IPS-20b (cell line): ENCODE data around the gene TP53BP1.
A peak's percentile ranks its signal among the peaks of the same experiment; 100 is the strongest.

Experiments
- H3K27ac ChIP-seq: one replicate; pipeline ENCODE4 v1.5.1; 2013; ENCODE audit warnings: low read length
- H3K27me3 ChIP-seq: 2 replicates; pipeline ENCODE4 v1.6.1; 2013; ENCODE audit warnings: mild to moderate bottlenecking, low read length, inconsistent platforms; ENCODE audit not compliant: insufficient read depth
- H3K36me3 ChIP-seq: 2 replicates; pipeline ENCODE4 v1.6.1; 2013; ENCODE audit warnings: low read depth, mild to moderate bottlenecking, inconsistent platforms, low read length, moderate library complexity; ENCODE audit not compliant: insufficient read depth
- H3K4me1 ChIP-seq: 2 replicates; pipeline ENCODE4 v1.6.1; 2013; ENCODE audit warnings: mild to moderate bottlenecking, control low read depth, inconsistent platforms, low read length, moderate library complexity; ENCODE audit not compliant: insufficient read depth
- H3K4me3 ChIP-seq: 2 replicates; pipeline ENCODE4 v1.5.1; 2013; ENCODE audit warnings: mild to moderate bottlenecking, low read length, inconsistent platforms
- H3K9ac ChIP-seq: 2 replicates; pipeline ENCODE4 v1.6.1; 2013; ENCODE audit warnings: low read depth, mild to moderate bottlenecking, inconsistent platforms, low read length, moderate library complexity
- H3K9me3 ChIP-seq: 2 replicates; pipeline ENCODE4 v1.6.1; 2013; ENCODE audit warnings: mild to moderate bottlenecking, low read depth, low read length, inconsistent platforms; ENCODE audit not compliant: insufficient read depth

TP53BP1 gene

GRCh38 chr15:43508991-43509659 lies 16.2 kb upstream of the TP53BP1 start:
- Histone ChIP-seq H3K9me3 (no peaks in the 10 kb centered on the region), H3K27ac (no peak overlapping the region), H3K4me3 (peak overlapping the region; percentile 81; the same call in 1 of the 2 replicates), H3K9ac (peak overlapping the region; percentile 86; the same call in 1 of the 2 replicates), H3K27me3 (peaks cover 26% of the 10 kb centered on the region), H3K36me3 (no peaks in the 10 kb centered on the region), H3K4me1 (peaks cover 7% of the 10 kb centered on the region; the same call in 1 of the 2 replicates)

GRCh38 chr15:43508421-43508820 lies 15.5 kb upstream of the TP53BP1 start:
- H3K27ac ChIP-seq, result no peak overlapping the region
- no peak overlapping the region for H3K4me3 ChIP-seq
- H3K9me3 ChIP-seq, result no peaks in the 10 kb centered on the region
- no peak overlapping the region for H3K9ac ChIP-seq
- H3K4me1 ChIP-seq, result peaks cover 7% of the 10 kb centered on the region; the same call in 1 of the 2 replicates
- no peaks in the 10 kb centered on the region for H3K36me3 ChIP-seq
- H3K27me3 ChIP-seq, result peaks cover 25% of the 10 kb centered on the region

- no peak overlapping the region for H3K4me3 ChIP-seq
Measured at GRCh38 chr15:43505738-43506137, 12.8 kb upstream of the TP53BP1 start.

GRCh38 chr15:43499635-43500034 lies 6.7 kb upstream of the TP53BP1 start:
- H3K4me3 ChIP-seq, result no peak overlapping the region
- no peaks in the 10 kb centered on the region for H3K36me3 ChIP-seq
- no peaks in the 10 kb centered on the region for H3K4me1 ChIP-seq
- no peaks in the 10 kb centered on the region for H3K9me3 ChIP-seq
- H3K9ac ChIP-seq, result no peak overlapping the region
- no peaks in the 10 kb centered on the region for H3K27me3 ChIP-seq
- no peak overlapping the region for H3K27ac ChIP-seq

More at GRCh38 chr15:43505738-43506137, 12.8 kb upstream of the TP53BP1 start:
- H3K27me3 ChIP-seq, result no peaks in the 10 kb centered on the region
- H3K27ac ChIP-seq, result no peak overlapping the region
- H3K9ac ChIP-seq, result no peak overlapping the region
- H3K9me3 ChIP-seq, result no peaks in the 10 kb centered on the region
- H3K4me1 ChIP-seq, result 0 out of 2 replicates have a peak, but pooled peaks cover 3% of the 10 kb centered on the region
- H3K36me3 ChIP-seq, result no peaks in the 10 kb centered on the region

GRCh38 chr15:43498990-43499389 lies 6.0 kb upstream of the TP53BP1 start:
- Histone ChIP-seq H3K27ac (no peak overlapping the region), H3K27me3 (no peaks in the 10 kb centered on the region), H3K4me1 (0 out of 2 replicates have a peak, but pooled peaks cover 2% of the 10 kb centered on the region), H3K9ac (no peak overlapping the region), H3K36me3 (no peaks in the 10 kb centered on the region), H3K9me3 (no peaks in the 10 kb centered on the region), H3K4me3 (no peak overlapping the region)

GRCh38 chr15:43493703-43494472 lies 932 bp upstream of the TP53BP1 start:
- H3K4me3 ChIP-seq, result peak overlapping the region; percentile 84
- H3K27ac ChIP-seq, result no peak overlapping the region
- H3K9ac ChIP-seq, result peak overlapping the region; percentile 81; the same call in 1 of the 2 replicates
- no peaks in the 10 kb centered on the region for H3K9me3 ChIP-seq
- H3K27me3 ChIP-seq, result no peaks in the 10 kb centered on the region
- peaks cover 13% of the 10 kb centered on the region; the same call in 1 of the 2 replicates for H3K4me1 ChIP-seq
- H3K36me3 ChIP-seq, result peaks cover 30% of the 10 kb centered on the region

- no peaks in the 10 kb centered on the region for H3K27me3 ChIP-seq
- peaks cover 13% of the 10 kb centered on the region; the same call in 1 of the 2 replicates for H3K4me1 ChIP-seq
- peak overlapping the region; percentile 84 for H3K4me3 ChIP-seq
- peaks cover 46% of the 10 kb centered on the region for H3K36me3 ChIP-seq
- H3K9ac ChIP-seq, result peak overlapping the region; percentile 81; the same call in 1 of the 2 replicates
- no peak overlapping the region for H3K27ac ChIP-seq
- H3K9me3 ChIP-seq, result no peaks in the 10 kb centered on the region
Measured at GRCh38 chr15:43492266-43492665, 690 bp downstream of the TP53BP1 start.

GRCh38 chr15:43489191-43489590 lies 3.8 kb downstream of the TP53BP1 start:
- no peaks in the 10 kb centered on the region for H3K9me3 ChIP-seq

GRCh38 chr15:43488790-43489189 lies 4.2 kb downstream of the TP53BP1 start:
- Histone ChIP-seq H3K4me3 (no peak overlapping the region), H3K36me3 (peaks cover 79% of the 10 kb centered on the region)

More at GRCh38 chr15:43489191-43489590, 3.8 kb downstream of the TP53BP1 start:
- Histone ChIP-seq H3K4me1 (peaks cover 12% of the 10 kb centered on the region; the same call in 1 of the 2 replicates), H3K36me3 (peaks cover 75% of the 10 kb centered on the region), H3K27me3 (no peaks in the 10 kb centered on the region), H3K4me3 (no peak overlapping the region), H3K9ac (no peak overlapping the region), H3K27ac (no peak overlapping the region)

GRCh38 chr15:43487271-43487895 lies 5.6 kb downstream of the TP53BP1 start:
- Histone ChIP-seq H3K4me1 (peaks cover 6% of the 10 kb centered on the region; the same call in 1 of the 2 replicates), H3K27ac (no peak overlapping the region), H3K9ac (no peak overlapping the region), H3K36me3 (peaks cover 91% of the 10 kb centered on the region), H3K4me3 (no peak overlapping the region), H3K27me3 (no peaks in the 10 kb centered on the region), H3K9me3 (no peaks in the 10 kb centered on the region)

More at GRCh38 chr15:43488790-43489189, 4.2 kb downstream of the TP53BP1 start:
- Histone ChIP-seq H3K4me1 (peaks cover 8% of the 10 kb centered on the region; the same call in 1 of the 2 replicates), H3K27ac (no peak overlapping the region), H3K27me3 (no peaks in the 10 kb centered on the region), H3K9ac (no peak overlapping the region), H3K9me3 (no peaks in the 10 kb centered on the region)

- no peaks in the 10 kb centered on the region for H3K4me1 ChIP-seq
- no peak overlapping the region for H3K9ac ChIP-seq
- H3K4me3 ChIP-seq, result no peak overlapping the region
- no peaks in the 10 kb centered on the region for H3K9me3 ChIP-seq
- H3K36me3 ChIP-seq, result peaks cover 90% of the 10 kb centered on the region
- no peak overlapping the region for H3K27ac ChIP-seq
- H3K27me3 ChIP-seq, result no peaks in the 10 kb centered on the region
Measured at GRCh38 chr15:43484455-43484854, 8.5 kb downstream of the TP53BP1 start.
